ENCODE results near the gene SLC2A4. TPM values are rescaled to one million over a fixed set of nuclear protein-coding genes. Genes with fewer than 3 reads are reported as not detected.

SLC2A4 gene
- total RNA-seq, 2 donors from 2014 or later, result 1.2 to 7.7 TPM

- H3K36me3 ChIP-seq, result peaks cover 25% of the 10 kb centered on the region
- no peaks in the 10 kb centered on the region for H3K9me3 ChIP-seq
- H3K4me3 ChIP-seq, result peak within 1 kb of the TSS; percentile 78
- no peaks in the 10 kb centered on the region for H3K27me3 ChIP-seq (replicated peaks; ENCODE audit: insufficient read depth)
- TF ChIP-seq CTCF (IDR thresholded peaks at IDR 0.05), result no peak
- peak within 1 kb of the TSS; percentile 97 to 98 for H3K27ac ChIP-seq
- peak; percentile 98 for DNase-seq (ENCODE audit: low spot score)
- H3K4me1 ChIP-seq (ENCODE audit: control insufficient read depth in 1 of 2, low read depth in 2 of 2), result peaks cover 12 to 32% of the 10 kb centered on the region in 2 donors
- peak; percentile 97 for ATAC-seq (ENCODE audit: insufficient number of reproducible peaks, low FRiP score, low read depth)
Measured at GRCh38 chr17:7306911-7307685, 25.6 kb downstream of the SLC2A4 start, which contains the start of gene EIF5A. Gene EIF5A (plus strand): TSS chr17:7307628. CDS start chr17:7309636, 2,008 bp downstream.

- Histone ChIP-seq H3K27me3 (replicated peaks; ENCODE audit: insufficient read depth) (no peaks in the 10 kb centered on the region), H3K27ac (peak overlapping the region; percentile 97 to 98), H3K4me1 (ENCODE audit: control insufficient read depth in 1 of 2, low read depth in 2 of 2) (peaks cover 12 to 37% of the 10 kb centered on the region in 2 donors), H3K4me3 (peak overlapping the region; percentile 78), H3K36me3 (peaks cover 34% of the 10 kb centered on the region), H3K9me3 (no peaks in the 10 kb centered on the region)
- ATAC-seq (ENCODE audit: insufficient number of reproducible peaks, low FRiP score, low read depth) (no peak), DNase-seq (ENCODE audit: low spot score) (no peak)
- TF ChIP-seq CTCF (IDR thresholded peaks at IDR 0.05), result peak; percentile 12
Measured at GRCh38 chr17:7307686-7308624, 26.4 kb downstream of the SLC2A4 start.

- H3K4me1 ChIP-seq (ENCODE audit: control insufficient read depth in 1 of 2, low read depth in 2 of 2), result peaks cover 17 to 46% of the 10 kb centered on the region in 2 donors
Measured at GRCh38 chr17:7308625-7309433, 27.3 kb downstream of the SLC2A4 start.

GRCh38 chr17:7309628-7310027, 28.1 kb downstream of the SLC2A4 start:
- H3K27ac ChIP-seq, result peak overlapping the region in 1 of 2 donors; percentile 98
- peak overlapping the region; percentile 78 for H3K4me3 ChIP-seq
- TF ChIP-seq CTCF (IDR thresholded peaks at IDR 0.05), result no peak
- peaks cover 46% of the 10 kb centered on the region for H3K36me3 ChIP-seq
- ATAC-seq (ENCODE audit: insufficient number of reproducible peaks, low FRiP score, low read depth) (no peak), DNase-seq (ENCODE audit: low spot score) (no peak)
- no peaks in the 10 kb centered on the region for H3K9me3 ChIP-seq
- peaks cover 25 to 54% of the 10 kb centered on the region in 2 donors for H3K4me1 ChIP-seq (ENCODE audit: control insufficient read depth in 1 of 2, low read depth in 2 of 2)
- no peaks in the 10 kb centered on the region for H3K27me3 ChIP-seq (replicated peaks; ENCODE audit: insufficient read depth)

More at GRCh38 chr17:7308625-7309433, 27.3 kb downstream of the SLC2A4 start:
- no peak for TF ChIP-seq CTCF (IDR thresholded peaks at IDR 0.05)
- DNase-seq (ENCODE audit: low spot score) (no peak), ATAC-seq (ENCODE audit: insufficient number of reproducible peaks, low FRiP score, low read depth) (peak; percentile 29)
- Histone ChIP-seq H3K4me3 (peak overlapping the region; percentile 78), H3K9me3 (no peaks in the 10 kb centered on the region), H3K27me3 (replicated peaks; ENCODE audit: insufficient read depth) (no peaks in the 10 kb centered on the region), H3K36me3 (peaks cover 43% of the 10 kb centered on the region), H3K27ac (peak overlapping the region; percentile 97 to 98)
